Measurements from ENCODE around the gene DEDD2.

The DEDD2 gene

DNA sequence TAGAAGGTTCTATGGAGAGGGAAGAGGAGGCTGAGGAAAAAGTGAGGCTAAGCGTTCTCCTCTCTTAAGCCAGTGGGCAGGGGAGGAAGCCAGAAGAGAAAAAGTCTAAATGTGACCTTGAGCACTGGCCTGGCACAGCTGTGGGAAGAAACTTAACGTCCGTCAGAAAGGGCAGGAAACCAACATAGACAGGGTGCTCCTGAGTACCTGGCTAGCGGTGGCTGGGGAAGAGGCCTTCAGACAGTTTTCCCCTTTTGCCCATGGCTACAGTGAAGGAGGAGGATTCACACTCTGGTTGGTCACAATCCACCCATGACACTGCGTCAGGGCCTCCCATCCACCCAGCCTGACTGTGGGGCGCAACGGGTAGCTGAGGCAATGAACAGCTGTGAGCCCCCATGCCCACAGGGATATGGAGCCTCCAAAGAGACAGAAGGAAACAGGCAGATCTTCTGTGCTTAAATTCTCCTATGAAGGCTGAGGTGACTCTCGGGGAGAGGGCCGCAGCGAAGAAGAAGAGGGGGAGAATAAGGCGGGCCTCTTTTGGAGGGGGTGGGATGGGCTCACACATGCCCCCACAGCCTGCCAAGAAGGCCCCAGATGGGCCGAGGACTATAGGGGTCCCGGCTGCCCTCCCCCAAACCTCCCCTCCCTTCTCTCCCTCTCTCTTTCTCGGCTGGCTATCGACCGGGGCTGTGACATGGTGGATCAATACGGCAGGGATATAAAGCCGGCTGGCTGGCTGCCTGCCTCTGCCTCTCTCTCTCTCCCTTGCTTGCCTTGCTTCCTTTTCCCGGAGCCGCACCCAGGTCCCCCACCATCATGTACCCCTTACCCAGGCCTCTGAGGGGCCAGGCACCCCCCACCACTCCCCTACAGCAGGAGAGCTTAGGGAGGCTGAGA is 65.4 kb downstream of the DEDD2 start:
- FAIRE-seq = no peak
- no peak for TF ChIP-seq POLR2A (IDR thresholded peaks at IDR 0.05; ENCODE audit: low read depth, low read length)
- DNase-seq (ENCODE audit: insufficient read length, low spot score) = no peak

DNA sequence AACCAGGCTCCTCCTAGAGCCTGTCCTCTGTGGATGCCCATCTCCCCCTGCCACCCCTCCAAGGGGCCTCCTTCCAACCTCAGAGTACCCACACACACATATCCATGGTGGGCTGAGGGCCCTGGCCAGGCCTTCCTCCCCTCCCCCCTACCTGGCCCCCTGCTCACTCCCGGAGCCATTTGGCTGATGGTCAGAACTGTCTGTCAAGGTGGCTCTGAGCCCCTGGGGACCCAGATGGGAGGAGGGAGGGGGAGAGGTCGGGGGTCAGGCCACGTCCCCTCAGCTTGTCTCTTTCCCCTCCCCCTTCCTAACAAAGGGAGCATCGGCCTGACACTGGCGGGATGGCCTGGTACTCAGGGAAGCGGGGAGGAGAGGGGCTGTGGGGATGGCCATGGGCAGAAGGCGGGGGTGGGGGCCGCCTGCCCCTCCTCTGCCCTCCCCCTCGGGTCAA is 66.5 kb downstream of the DEDD2 start:
- no peak for TF ChIP-seq POLR2A (IDR thresholded peaks at IDR 0.05; ENCODE audit: low read depth, low read length)
- FAIRE-seq = no peak
- DNase-seq (ENCODE audit: insufficient read length, low spot score) = no peak

DNA sequence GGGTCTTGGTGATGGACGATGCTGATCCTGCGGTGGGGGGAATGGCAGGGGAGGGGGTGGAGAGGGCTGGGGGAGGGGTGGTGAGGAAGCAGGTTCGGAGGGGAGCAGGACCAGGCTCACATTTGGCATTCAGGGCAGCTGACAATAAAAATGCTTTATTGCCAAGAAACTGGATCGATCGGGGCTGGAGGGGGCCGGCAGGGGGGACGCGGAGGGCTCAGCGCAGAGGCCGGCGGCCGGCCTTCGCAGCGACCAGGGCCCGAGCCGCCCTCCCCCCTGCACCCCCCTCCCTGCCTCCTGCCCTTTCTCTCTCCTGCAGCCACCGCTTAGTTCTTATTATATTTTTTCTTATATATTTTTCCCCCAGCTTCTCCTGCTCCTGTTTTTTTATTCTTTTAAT is 67.1 kb downstream of the DEDD2 start:
- FAIRE-seq (no peak), DNase-seq (ENCODE audit: insufficient read length, low spot score) (no peak)
- no peak for TF ChIP-seq POLR2A (IDR thresholded peaks at IDR 0.05; ENCODE audit: low read depth, low read length)

DNA sequence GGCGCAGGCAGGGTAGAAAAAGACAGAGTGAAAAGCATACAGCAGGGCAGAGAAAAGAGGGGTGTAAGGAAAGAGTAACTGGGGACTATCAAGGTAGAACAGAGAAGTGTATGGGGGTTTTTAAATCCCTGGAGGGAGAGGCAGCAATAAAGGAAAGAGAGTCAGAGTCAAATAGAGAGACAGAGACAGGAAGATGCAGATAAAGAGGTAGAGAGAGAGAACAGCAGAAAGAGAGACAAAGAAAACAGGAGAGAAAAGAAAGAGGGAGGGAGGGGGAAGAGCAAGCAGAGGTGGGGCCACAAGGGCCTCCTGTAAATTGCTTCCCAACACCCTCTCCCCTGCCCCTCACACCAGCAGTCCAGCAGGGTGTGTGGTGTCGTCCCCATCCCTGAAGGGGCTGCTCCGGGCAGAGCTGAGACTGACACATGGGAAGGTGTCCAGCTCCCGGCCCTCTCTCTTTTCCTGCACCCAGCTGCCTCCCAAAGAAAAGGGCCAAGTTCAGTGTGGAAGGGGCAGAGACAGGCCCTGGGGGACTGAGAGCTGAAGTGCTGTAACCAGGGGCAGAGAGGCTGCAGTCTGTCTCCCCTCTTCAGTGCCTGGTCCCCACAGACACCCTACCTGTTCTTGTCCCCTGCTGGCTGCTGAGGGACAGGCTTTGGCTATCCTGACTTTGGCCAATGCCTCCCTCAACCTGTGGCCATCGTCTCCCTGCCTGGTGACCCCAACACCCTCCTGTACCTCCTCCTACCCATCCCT is 67.9 kb downstream of the DEDD2 start:
- FAIRE-seq (no peak), DNase-seq (ENCODE audit: insufficient read length, low spot score) (no peak)
- TF ChIP-seq POLR2A (IDR thresholded peaks at IDR 0.05; ENCODE audit: low read depth, low read length) = no peak

Measured in H54 (cell line).